A673 (cell line): ENCODE measurements around the gene RAB38.

Experiments used
- CTCF ChIP-seq: fragments of 300-800, 200-600 bp; sonication (generic); conservative IDR thresholded peaks from 2 replicates; pipeline ENCODE4 v1.5.1; 2017; ENCODE audit warnings: low read depth, mild to moderate bottlenecking, antibody characterized with exemption, low read length, moderate library complexity, mixed read lengths
- EZH2 ChIP-seq: fragments of 200-600 bp; sonication (generic); IDR thresholded peaks from 2 replicates; pipeline ENCODE4 v1.6.1; 2017; ENCODE audit warnings: borderline replicate concordance, low read depth, mild to moderate bottlenecking, mixed read lengths, antibody characterized with exemption, low read length; ENCODE audit not compliant: poor library complexity, severe bottlenecking

- no peak for TF ChIP-seq CTCF
- no peak for TF ChIP-seq EZH2
These were observed at the start of gene RAB38 for GRCh38 chr11:88174709-88175568.
